ENCODE data around the gene CSAG3. TPM values are rescaled to one million over a fixed set of nuclear protein-coding genes. Genes with fewer than 3 reads are reported as not detected.
"Not testable (repeated sequence)": the region's sequence is repeated elsewhere in the genome, so short reads cannot be mapped to it uniquely, and the experiment has no call there.

The CSAG3 gene
- not detected for total RNA-seq

DNA sequence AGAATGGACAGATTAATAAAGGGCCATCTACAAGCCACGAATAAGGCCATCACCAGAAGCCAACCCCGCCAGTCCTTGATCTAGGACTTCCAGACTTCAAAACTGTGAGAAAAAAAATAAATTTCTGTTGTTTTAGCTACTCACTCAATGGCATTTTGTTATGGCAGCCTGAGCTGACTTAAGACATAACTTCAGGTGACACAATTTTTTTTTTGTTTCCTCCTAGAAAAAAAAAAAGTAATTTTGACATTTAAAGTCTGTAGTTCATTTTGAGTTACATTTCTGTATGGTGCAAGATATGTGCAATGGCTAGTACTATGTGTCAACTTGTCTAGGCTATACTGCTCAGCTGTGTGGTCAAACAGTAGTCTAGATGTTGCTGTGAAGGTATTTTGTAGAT lies at the start of gene CSAG3:
TSS of gene CSAG3 (plus strand) at position 301 of the 400 bp plus-strand sequence.
- intact Hi-C loops (cut with DNase I; ENCODE audit: low total_unique reads): not testable (repeated sequence)
- no CpG with 5 or more reads among the region's 2 CpGs for WGBS, 2 donors

GRCh38 chrX:152713195-152713594 lies 45.8 kb upstream of the CSAG3 start:
- DNase-seq (ENCODE audit: low spot score in 2 of 2); intact Hi-C loops (cut with DNase I; ENCODE audit: low total_unique reads); H3K4me3 ChIP-seq (ENCODE audit: low read depth, poor library complexity, severe bottlenecking): not testable (repeated sequence)
- no CpG with 5 or more reads among the region's 5 CpGs for WGBS, 2 donors

More for the DNA sequence above, at the start of gene CSAG3:
- DNase-seq (ENCODE audit: low spot score in 2 of 2); H3K4me3 ChIP-seq (ENCODE audit: low read depth, poor library complexity, severe bottlenecking): not testable (repeated sequence)

DNA sequence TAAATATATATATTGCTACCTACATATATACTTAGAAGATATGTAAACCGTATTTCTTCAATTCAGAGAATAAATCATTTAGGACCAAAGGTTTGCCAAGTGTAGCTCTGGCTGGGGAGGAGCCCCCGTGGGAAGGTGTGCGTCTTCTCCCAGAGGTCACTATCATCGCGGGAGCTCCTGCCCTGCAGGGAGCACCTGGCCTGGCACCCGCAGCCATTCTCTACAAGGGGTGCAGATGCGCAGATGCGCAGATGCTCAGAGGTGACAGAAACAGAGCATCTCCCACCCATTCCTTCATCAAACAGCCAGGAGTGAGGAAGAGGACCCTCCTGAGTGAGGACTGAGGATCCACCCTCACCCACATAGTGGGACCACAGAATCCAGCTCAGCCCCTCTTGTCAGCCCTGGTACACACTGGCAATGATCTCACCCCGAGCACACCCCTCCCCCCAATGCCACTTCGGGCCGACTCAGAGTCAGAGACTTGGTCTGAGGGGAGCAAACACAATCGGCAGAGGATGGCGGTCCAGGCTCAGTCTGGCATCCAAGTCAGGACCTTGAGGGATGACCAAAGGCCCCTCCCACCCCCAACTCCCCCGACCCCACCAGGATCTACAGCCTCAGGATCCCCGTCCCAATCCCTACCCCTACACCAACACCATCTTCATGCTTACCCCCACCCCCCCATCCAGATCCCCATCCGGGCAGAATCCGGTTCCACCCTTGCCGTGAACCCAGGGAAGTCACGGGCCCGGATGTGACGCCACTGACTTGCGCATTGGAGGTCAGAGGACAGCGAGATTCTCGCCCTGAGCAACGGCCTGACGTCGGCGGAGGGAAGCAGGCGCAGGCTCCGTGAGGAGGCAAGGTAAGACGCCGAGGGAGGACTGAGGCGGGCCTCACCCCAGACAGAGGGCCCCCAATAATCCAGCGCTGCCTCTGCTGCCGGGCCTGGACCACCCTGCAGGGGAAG lies 44.9 kb upstream of the CSAG3 start, which contains the start of gene MAGEA2B:
TSS of gene MAGEA2B (plus strand) at position 814 of the 973 bp plus-strand sequence. CDS start 2,479 bp downstream, outside the sequence.
- WGBS, 2 donors: no CpG with 5 or more reads among the region's 35 CpGs
- DNase-seq (ENCODE audit: low spot score in 2 of 2); H3K4me3 ChIP-seq (ENCODE audit: low read depth, poor library complexity, severe bottlenecking); intact Hi-C loops (cut with DNase I; ENCODE audit: low total_unique reads): not testable (repeated sequence)

DNA sequence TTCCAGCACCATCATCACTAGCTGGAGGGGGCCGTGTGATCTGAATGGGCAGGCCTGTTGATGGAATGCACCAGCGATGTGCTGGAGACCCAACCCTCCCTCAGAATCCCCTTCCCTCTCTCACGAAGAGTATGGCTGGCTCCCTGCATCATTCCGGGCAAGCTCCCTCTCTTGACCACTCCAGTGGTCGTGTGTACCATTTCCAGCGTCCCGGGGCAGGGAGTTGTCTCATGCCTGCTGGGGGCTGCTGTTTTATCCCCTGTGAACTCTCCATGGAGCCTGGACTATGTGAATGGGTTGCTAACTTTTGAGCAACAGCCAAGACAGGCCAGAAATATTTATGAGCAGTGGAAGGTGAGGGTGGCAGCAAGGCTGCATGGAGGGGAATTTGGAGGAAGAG lies 33.6 kb upstream of the CSAG3 start:
- H3K4me3 ChIP-seq (ENCODE audit: low read depth, poor library complexity, severe bottlenecking): no peak overlapping the region
- DNase-seq (ENCODE audit: low spot score in 2 of 2): peak in 1 of 2 donors; percentile 45
- intact Hi-C loops (cut with DNase I; ENCODE audit: low total_unique reads): no loop called here
- 71 to 73% methylated on average over 6 to 7 of the region's 7 CpGs for WGBS, 2 donors
- TF ChIP-seq CTCF (IDR thresholded peaks at IDR 0.05): no peak
- TF ChIP-seq POLR2A (IDR thresholded peaks at IDR 0.05): no peak

DNA sequence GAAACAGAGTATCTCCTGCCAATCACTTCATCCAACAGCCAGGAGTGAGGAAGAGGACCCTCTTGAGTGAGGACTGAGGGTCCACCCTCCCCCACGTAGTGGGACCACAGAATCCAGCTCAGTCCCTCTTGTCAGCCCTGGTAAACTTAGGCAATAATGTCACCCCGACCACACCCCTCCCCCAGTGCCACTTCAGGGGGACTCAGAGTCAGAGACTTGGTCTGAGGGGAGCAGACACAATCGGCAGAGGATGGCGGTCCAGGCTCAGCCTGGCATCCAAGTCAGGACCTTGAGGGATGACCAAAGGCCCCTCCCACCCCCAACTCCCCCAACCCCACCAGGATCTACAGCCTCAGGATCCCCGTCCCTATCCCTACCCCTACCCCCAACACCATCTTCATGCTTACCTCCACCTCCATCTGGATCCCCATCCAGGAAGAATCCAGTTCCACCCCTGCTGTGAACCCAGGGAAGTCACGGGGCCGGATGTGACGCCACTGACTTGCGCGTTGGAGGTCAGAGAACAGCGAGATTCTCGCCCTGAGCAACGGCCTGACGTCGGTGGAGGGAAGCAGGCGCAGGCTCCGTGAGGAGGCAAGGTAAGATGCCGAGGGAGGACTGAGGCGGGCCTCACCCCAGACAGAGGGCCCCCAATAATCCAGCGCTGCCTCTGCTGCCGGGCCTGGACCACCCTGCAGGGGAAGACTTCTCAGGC lies 25.6 kb upstream of the CSAG3 start, which contains the start of the genes CSAG1 and MAGEA12:
TSS of gene CSAG1 (minus strand) at position 461 of the 715 bp plus-strand sequence. CDS start 1,261 bp downstream, outside the sequence.
TSS of gene MAGEA12 (plus strand) at position 497 of the 715 bp plus-strand sequence. CDS start 2,405 bp downstream, outside the sequence.
- DNase-seq (ENCODE audit: low spot score in 2 of 2): peak in 1 of 2 donors; percentile 48
- 86 to 90% methylated on average over 9 to 19 of the region's 21 CpGs for WGBS, 2 donors
- H3K4me3 ChIP-seq (ENCODE audit: low read depth, poor library complexity, severe bottlenecking): no peak within 1 kb of the TSS

DNA sequence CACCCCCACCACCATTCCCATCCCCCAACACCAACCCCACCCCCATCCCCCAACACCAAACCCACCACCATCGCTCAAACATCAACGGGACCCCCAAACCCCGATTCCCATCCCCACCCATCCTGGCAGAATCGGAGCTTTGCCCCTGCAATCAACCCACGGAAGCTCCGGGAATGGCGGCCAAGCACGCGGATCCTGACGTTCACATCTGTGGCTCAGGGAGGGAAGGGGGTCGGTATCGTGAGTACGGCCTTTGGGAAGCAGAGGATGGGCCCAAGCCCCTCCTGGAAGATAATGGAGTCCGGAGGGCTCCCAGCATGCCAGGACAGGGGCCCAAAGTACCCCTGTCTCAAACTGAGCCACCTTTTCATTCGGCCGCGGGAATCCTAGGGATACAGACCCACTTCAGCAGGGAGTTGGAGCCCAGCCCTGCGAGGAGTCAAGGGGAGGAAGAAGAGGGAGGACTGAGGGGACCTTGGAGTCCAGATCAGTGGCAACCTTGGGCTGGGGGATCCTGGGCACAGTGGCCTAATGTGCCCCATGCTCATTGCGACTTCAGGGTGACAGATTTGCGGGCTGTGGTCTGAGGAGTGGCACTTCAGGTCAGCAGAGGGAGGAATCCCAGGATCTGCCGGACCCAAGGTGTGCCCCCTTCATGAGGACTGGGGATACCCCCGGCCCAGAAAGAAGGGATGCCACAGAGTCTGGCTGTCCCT lies 24.7 kb upstream of the CSAG3 start:
- DNase-seq (ENCODE audit: low spot score in 2 of 2): peak in 1 of 2 donors; percentile 72
- 88 to 97% methylated on average over 14 to 22 of the region's 22 CpGs for WGBS, 2 donors
- H3K4me3 ChIP-seq (ENCODE audit: low read depth, poor library complexity, severe bottlenecking); intact Hi-C loops (cut with DNase I; ENCODE audit: low total_unique reads): not testable (repeated sequence)

More for the DNA sequence above, 25.6 kb upstream of the CSAG3 start, which contains the start of the genes CSAG1 and MAGEA12:
- TF ChIP-seq POLR2A (IDR thresholded peaks at IDR 0.05) (no peak), CTCF (IDR thresholded peaks at IDR 0.05) (no peak)
- intact Hi-C loops (cut with DNase I; ENCODE audit: low total_unique reads): no loop called here

DNA sequence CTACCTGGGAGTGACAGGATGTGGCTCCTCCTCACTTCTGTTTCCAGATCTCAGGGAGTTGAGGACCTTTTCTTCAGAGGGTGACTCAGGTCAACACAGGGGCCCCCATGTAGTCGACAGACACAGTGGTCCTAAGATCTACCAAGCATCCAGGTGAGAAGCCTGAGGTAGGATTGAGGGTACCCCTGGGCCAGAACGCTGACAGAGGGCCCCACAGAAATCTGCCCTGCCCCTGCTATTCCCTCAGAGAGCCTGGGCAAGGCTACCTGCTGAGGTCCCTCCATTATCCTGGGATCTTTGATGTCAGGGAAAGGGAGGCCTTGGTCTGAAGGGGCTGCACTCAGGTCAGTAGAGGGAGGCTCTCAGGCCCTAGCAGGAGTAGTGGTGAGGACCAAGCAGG lies 23.9 kb upstream of the CSAG3 start:
- TF ChIP-seq CTCF (IDR thresholded peaks at IDR 0.05): no peak
- TF ChIP-seq POLR2A (IDR thresholded peaks at IDR 0.05): no peak
- WGBS, 2 donors: 71 to 73% methylated on average over 2 of the region's 2 CpGs
- peak in 1 of 2 donors; percentile 80 for DNase-seq (ENCODE audit: low spot score in 2 of 2)
- intact Hi-C loops (cut with DNase I; ENCODE audit: low total_unique reads): no loop called here
- no peak overlapping the region for H3K4me3 ChIP-seq (ENCODE audit: low read depth, poor library complexity, severe bottlenecking)

Data from lower leg skin (tissue), 4 donors.